GM18508 (cell line): ENCODE data around the gene NSG1.
"Not testable (repeated sequence)": the region's sequence is repeated elsewhere in the genome, so short reads cannot be mapped to it uniquely, and the experiment has no call there.

Experiments
- ATAC-seq: cut with Tn5 transposase; IDR thresholded peaks from one replicate; pipeline ENCODE4 v1.9.1; 2021; ENCODE audit warnings: moderate number of reproducible peaks; ENCODE audit not compliant: insufficient read depth, unreplicated experiment

NSG1 gene

GRCh38 chr4:4415107-4415805, 28.4 kb downstream of the NSG1 start:
- no peak for ATAC-seq

- ATAC-seq, result no peak
These were observed 29.2 kb downstream of the NSG1 start for GRCh38 chr4:4415806-4416805.

GRCh38 chr4:4416981-4417380, 30.1 kb downstream of the NSG1 start:
- no peak for ATAC-seq

GRCh38 chr4:4417886-4418285, 31.0 kb downstream of the NSG1 start:
- no peak for ATAC-seq

- ATAC-seq, result no peak
These were observed 31.9 kb downstream of the NSG1 start for GRCh38 chr4:4418676-4419390.

GRCh38 chr4:4419896-4420295, 33.0 kb downstream of the NSG1 start:
- ATAC-seq, result no peak

- no peak for ATAC-seq
These were observed 33.5 kb downstream of the NSG1 start for GRCh38 chr4:4420421-4420820.

- ATAC-seq, result no peak
These were observed 34.5 kb downstream of the NSG1 start for GRCh38 chr4:4421356-4421755.

GRCh38 chr4:4422117-4422516, 35.2 kb downstream of the NSG1 start:
- not testable (repeated sequence) for ATAC-seq

- ATAC-seq, result no peak
These were observed 36.1 kb downstream of the NSG1 start for GRCh38 chr4:4422856-4423499.

- ATAC-seq, result no peak
These were observed 37.0 kb downstream of the NSG1 start for GRCh38 chr4:4423706-4424498.

- ATAC-seq, result no peak
These were observed 37.7 kb downstream of the NSG1 start for GRCh38 chr4:4424499-4425115.

GRCh38 chr4:4425119-4425690, 38.3 kb downstream of the NSG1 start:
- ATAC-seq, result no peak

- no peak for ATAC-seq
These were observed 38.8 kb downstream of the NSG1 start for GRCh38 chr4:4425696-4426095.

- no peak for ATAC-seq
These were observed 39.7 kb downstream of the NSG1 start for GRCh38 chr4:4426511-4427120.

GRCh38 chr4:4427121-4427870, 40.4 kb downstream of the NSG1 start:
- ATAC-seq, result no peak

GRCh38 chr4:4427886-4428285, 41.0 kb downstream of the NSG1 start:
- no peak for ATAC-seq
